HepG2 (cell line): ENCODE measurements around the gene TMEM114. TPM values are rescaled to one million over a fixed set of nuclear protein-coding genes. Genes with fewer than 3 reads are reported as not detected.

Experiments used
- ATAC-seq: fragments of 200-7000 bp; cut with Tn5 transposase; 3 replicates; pipeline ENCODE4 v1.9.1; 2020; ENCODE audit warnings: mild to moderate bottlenecking, moderate library complexity
- BruUV-seq: library from RNA; stranded (reverse); fragments of 400-500 nt; replicated peaks from 2 replicates; lab custom pipeline; 2021; lab: Mats Ljungman, UMichigan
- CTCF ChIA-PET: fragments of 300-600 bp; formaldehyde crosslinking; extraction: SDS; loops from one replicate; lab custom pipeline; 2021; ENCODE audit warnings: low total read pairs, inconsistent platforms, low intra/inter-chr PET ratio; lab: Yijun Ruan, JAX
- POLR2A ChIA-PET: fragments of 350-600 bp; sonication (Branson Sonifier 250); formaldehyde crosslinking; loops from one replicate; lab custom pipeline; 2020; ENCODE audit warnings: antibody characterized with exemption, inconsistent platforms; lab: Yijun Ruan, JAX
- DNase-seq: peaks from one replicate; pipeline ENCODE4 v3.0.0-alpha.2; 2015; ENCODE audit warnings: low spot score
- FAIRE-seq: peaks from 3 replicates; lab custom pipeline; 2011; peaks lifted over from hg19 to GRCh38; lab: Jason Lieb, UNC
- H2AFZ ChIP-seq: one replicate; pipeline ENCODE4 v1.6.1; 2011; ENCODE audit warnings: low read length, inconsistent platforms
- H3K27ac ChIP-seq: fragments of 300-600 bp; 3 replicates; pipeline ENCODE4 v1.8.0; 2011; ENCODE audit warnings: mixed run types, mild to moderate bottlenecking, mixed read lengths, low read length, inconsistent platforms; ENCODE audit not compliant: insufficient read depth; ENCODE audit errors: extremely low read length
- H3K27me3 ChIP-seq, 2 experiments: fragments of 200-600 bp in 1 of 2; 2 replicates in 1 of 2; 3 replicates in 1 of 2; pipeline versions ENCODE4 v1.6.0 to v1.8.0; 2011; ENCODE audit warnings: low read length in 2 of 2, mild to moderate bottlenecking in 2 of 2, moderate library complexity in 2 of 2, inconsistent platforms in 1 of 2; ENCODE audit not compliant: insufficient read depth in 2 of 2, control insufficient read depth in 1 of 2
- H3K36me3 ChIP-seq, 2 experiments: fragments of 200-600 bp in 1 of 2; replicated peaks in 1 of 2; 2 replicates in 1 of 2; 3 replicates in 1 of 2; pipeline versions ENCODE4 v1.5.1 to v1.8.0; 2011; ENCODE audit warnings: low read length in 2 of 2, inconsistent platforms in 1 of 2; ENCODE audit not compliant: insufficient read depth in 2 of 2, control insufficient read depth in 1 of 2
- H3K4me1 ChIP-seq: 2 replicates; pipeline ENCODE4 v1.5.1; 2012; ENCODE audit warnings: low read length, inconsistent platforms; ENCODE audit not compliant: insufficient read depth
- H3K4me2 ChIP-seq: 2 replicates; pipeline ENCODE4 v1.6.0; 2011; ENCODE audit warnings: low read depth, low read length, inconsistent platforms
- H3K4me3 ChIP-seq, 3 experiments: fragments of 200-600 bp in 1 of 3; sonication (generic), shearing (Covaris generic) in 1 of 3; replicated peaks in 1 of 3; 2 replicates each; pipeline ENCODE4 v1.5.1; 2011 to 2016; ENCODE audit warnings: low read length in 3 of 3, inconsistent platforms in 2 of 3, low read depth in 2 of 3, mild to moderate bottlenecking in 2 of 3, control low read depth in 1 of 3, mixed read lengths in 1 of 3; ENCODE audit not compliant: insufficient read depth in 1 of 3
- H3K79me2 ChIP-seq: one replicate; pipeline ENCODE4 v1.6.1; 2011; ENCODE audit warnings: low read length, inconsistent platforms; ENCODE audit not compliant: insufficient read depth
- H3K9ac ChIP-seq: 2 replicates; pipeline ENCODE4 v1.6.0; 2011; ENCODE audit warnings: mild to moderate bottlenecking, low read depth, low read length, inconsistent platforms; ENCODE audit not compliant: insufficient read depth
- H3K9me3 ChIP-seq: 2 replicates; pipeline ENCODE4 v1.5.1; 2012; ENCODE audit warnings: mild to moderate bottlenecking, low read length
- H4K20me1 ChIP-seq: 2 replicates; pipeline ENCODE4 v1.6.0; 2011; ENCODE audit warnings: inconsistent platforms, mild to moderate bottlenecking, low read length, moderate library complexity; ENCODE audit not compliant: insufficient read depth
- EZH2 ChIP-seq: conservative IDR thresholded peaks from 2 replicates; pipeline ENCODE4 v1.6.1; 2012; ENCODE audit warnings: mild to moderate bottlenecking, low read depth, low read length, moderate library complexity
- LCORL ChIP-seq, 2 experiments: fragments of 450-650 bp in 1 of 2; sonication (generic) in 1 of 2; formaldehyde crosslinking in 1 of 2; IDR thresholded peaks; 2 replicates each; pipeline versions ENCODE4 v1.5.0 to v1.6.1; 2017 to 2020; ENCODE audit warnings: antibody characterized with exemption in 1 of 2, missing genetic modification reagents in 1 of 2
- ZC3H4 ChIP-seq: sonication (generic); formaldehyde crosslinking; IDR thresholded peaks from 2 replicates; pipeline ENCODE4 v1.4.0; 2020; ENCODE audit warnings: missing genetic modification reagents, borderline replicate concordance
- ZMYM3 ChIP-seq: sonication (generic); formaldehyde crosslinking; IDR thresholded peaks from 2 replicates; pipeline ENCODE4 v1.5.1; 2020; ENCODE audit warnings: mild to moderate bottlenecking, missing genetic modification reagents
- WGBS: methylation state at CpG from one replicate; pipeline ENCODE4 v1.1.6; 2017; ENCODE audit warnings: low lambda C conversion rate; 5-methylcytosine and 5-hydroxymethylcytosine counted together
- in situ Hi-C: cut with HindIII; loops from 2 replicates; pipeline ENCODE4 v1.10.0; 2017; ENCODE audit warnings: low pct_unique_long_range_greater_than_20kb; ENCODE audit not compliant: extremely low pct_ligation_motif_present
- intact Hi-C: fragments of 100-400 bp; cut with micrococcal nuclease; formaldehyde crosslinking; loops from one replicate; pipeline ENCODE4 v1.10.0; 2022; ENCODE audit not compliant: unreplicated experiment
- polyA plus RNA-seq, 8 experiments: library from polyadenylated mRNA; depleted of rRNA in 3 of 8; stranded (reverse) in 7 of 8; unstranded in 1 of 8; fragments of >200 nt; fragmentation: Illumina TruSeq in 4 of 8; extraction: Trizol in 4 of 8; gene quantifications; 2 replicates each; pipeline versions ENCODE4 v1.2.1 to v1.2.3, GENCODE V29; 2011 to 2016; ENCODE audit warnings: low read depth in 4 of 8, missing spikeins in 1 of 8, mixed read lengths in 1 of 8; ENCODE audit not compliant: insufficient read depth in 1 of 8
- total RNA-seq, 5 experiments: library from RNA; depleted of rRNA; stranded (reverse); fragments of >200 nt; fragmentation: Illumina TruSeq; extraction: Trizol; gene quantifications; 2 replicates each; pipeline ENCODE4 v1.2.3, GENCODE V29; 2016; ENCODE audit warnings: low read depth in 1 of 5
- TF ChIP-seq, protein P1 (sequence below): sonication (generic); formaldehyde crosslinking; IDR thresholded peaks from 2 replicates; pipeline ENCODE4 v1.9.0; 2021; ENCODE audit warnings: missing genetic modification reagents, mild to moderate bottlenecking, borderline replicate concordance

Gene TMEM114
- total and polyA plus RNA-seq, 2 of the 13 experiments (the other 11 are each of a cell fraction or from before 2014, with no cell fraction given), result not detected

DNA sequence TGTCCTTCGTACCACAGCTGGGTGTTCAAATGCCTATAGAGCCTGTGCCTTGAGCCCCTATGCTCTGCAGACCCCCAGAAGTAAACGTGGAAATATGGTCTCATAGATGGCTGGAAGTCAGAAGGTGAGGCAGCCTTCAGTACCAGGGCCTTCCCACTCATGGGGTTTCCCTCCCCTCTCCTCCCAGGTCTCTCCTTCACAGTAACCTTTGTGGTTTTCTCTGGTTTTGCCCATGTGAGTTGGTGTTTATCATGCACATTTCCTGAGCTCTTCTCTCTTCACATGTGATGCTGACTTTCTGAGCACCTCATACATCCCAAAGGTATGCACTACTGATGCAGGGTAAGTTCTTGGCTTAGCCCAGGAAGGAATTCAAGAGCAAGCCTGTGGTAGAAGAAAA lies 35.4 kb downstream of the TMEM114 start:
- Histone ChIP-seq H3K9ac (no peak overlapping the region), H3K27ac (no peak overlapping the region), H3K4me1 (peaks cover 61% of the 10 kb centered on the region), H4K20me1 (no peaks in the 10 kb centered on the region), H3K4me3 (no peak overlapping the region), H3K4me2 (no peak overlapping the region), H3K9me3 (no peaks in the 10 kb centered on the region), H3K36me3 (no peaks in the 10 kb centered on the region), H3K27me3 (peaks cover 13 to 50% of the 10 kb centered on the region in 2 experiments; a peak in 4 of 5 replicates), H2AFZ (no peak overlapping the region), H3K79me2 (no peaks in the 10 kb centered on the region)
- TF ChIP-seq EZH2, result 0 out of 2 replicates have a peak, but pooled peaks have one; percentile 69
- no peak for TF ChIP-seq ZC3H4 (CRISPR knock-in tag)
- no TSS peak for BruUV-seq
- ChIA-PET CTCF (no interaction called here), POLR2A (no interaction called here)
- WGBS, result 55% methylated on average over 2 of the region's 2 CpGs
- in situ Hi-C loops (no loop called here), intact Hi-C loops (no loop called here)
- DNase-seq (no peak), FAIRE-seq (no peak), ATAC-seq (no peak)

DNA sequence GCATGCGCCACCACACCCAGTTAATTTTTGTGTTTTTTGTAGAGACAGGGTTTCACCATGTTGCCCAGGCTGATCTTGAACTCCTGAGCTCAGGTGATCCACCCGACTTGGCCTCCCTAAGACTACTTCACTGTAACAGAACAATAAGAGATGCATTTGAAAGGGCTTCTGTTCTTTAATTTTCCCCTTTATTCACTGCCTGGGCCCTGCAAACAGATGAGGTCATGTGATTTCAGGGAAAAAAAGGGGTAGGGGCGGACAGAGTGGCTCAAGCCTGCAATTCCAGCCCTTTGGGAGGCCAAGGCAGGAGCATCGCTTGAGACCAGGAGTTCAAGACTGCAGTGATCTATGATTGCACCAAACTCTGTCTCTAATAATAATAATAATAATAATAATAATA lies 36.3 kb downstream of the TMEM114 start:
- Histone ChIP-seq H3K79me2 (no peaks in the 10 kb centered on the region), H3K27ac (no peak overlapping the region), H3K4me3 (no peak overlapping the region), H3K9me3 (no peaks in the 10 kb centered on the region), H3K4me1 (peaks cover 63% of the 10 kb centered on the region), H3K27me3 (peaks cover 9 to 41% of the 10 kb centered on the region in 2 experiments; a peak in 4 of 5 replicates), H4K20me1 (no peaks in the 10 kb centered on the region), H3K9ac (no peak overlapping the region), H3K4me2 (no peak overlapping the region), H3K36me3 (no peaks in the 10 kb centered on the region), H2AFZ (no peak overlapping the region)
- ChIA-PET POLR2A (no interaction called here), CTCF (no interaction called here)
- FAIRE-seq (no peak), ATAC-seq (no peak), DNase-seq (no peak)
- TF ChIP-seq LCORL (IDR thresholded peaks at IDR 0.05), result no peak
- 0 out of 2 replicates have a peak, but pooled peaks have one; percentile 7 for TF ChIP-seq LCORL (CRISPR knock-in tag; IDR thresholded peaks at IDR 0.05)
- TF ChIP-seq, protein P1, sequence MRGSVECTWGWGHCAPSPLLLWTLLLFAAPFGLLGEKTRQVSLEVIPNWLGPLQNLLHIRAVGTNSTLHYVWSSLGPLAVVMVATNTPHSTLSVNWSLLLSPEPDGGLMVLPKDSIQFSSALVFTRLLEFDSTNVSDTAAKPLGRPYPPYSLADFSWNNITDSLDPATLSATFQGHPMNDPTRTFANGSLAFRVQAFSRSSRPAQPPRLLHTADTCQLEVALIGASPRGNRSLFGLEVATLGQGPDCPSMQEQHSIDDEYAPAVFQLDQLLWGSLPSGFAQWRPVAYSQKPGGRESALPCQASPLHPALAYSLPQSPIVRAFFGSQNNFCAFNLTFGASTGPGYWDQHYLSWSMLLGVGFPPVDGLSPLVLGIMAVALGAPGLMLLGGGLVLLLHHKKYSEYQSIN, result no peak
- 0 out of 2 replicates have a peak, but pooled peaks have one; percentile 36 for TF ChIP-seq ZMYM3 (CRISPR knock-in tag)
- in situ Hi-C loops (no loop called here), intact Hi-C loops (no loop called here)
- no TSS peak for BruUV-seq
- WGBS, result 64% methylated on average over 4 of the region's 4 CpGs
